ENCODE results near the gene ZNF19. TPM values are rescaled to one million over a fixed set of nuclear protein-coding genes. Genes with fewer than 3 reads are reported as not detected.
A peak's percentile ranks its signal among the peaks of the same experiment; 100 is the strongest.

ZNF19 gene
- total and polyA plus RNA-seq, 4 donors = 0.73 to 2.7 (median 1.9) TPM

DNA sequence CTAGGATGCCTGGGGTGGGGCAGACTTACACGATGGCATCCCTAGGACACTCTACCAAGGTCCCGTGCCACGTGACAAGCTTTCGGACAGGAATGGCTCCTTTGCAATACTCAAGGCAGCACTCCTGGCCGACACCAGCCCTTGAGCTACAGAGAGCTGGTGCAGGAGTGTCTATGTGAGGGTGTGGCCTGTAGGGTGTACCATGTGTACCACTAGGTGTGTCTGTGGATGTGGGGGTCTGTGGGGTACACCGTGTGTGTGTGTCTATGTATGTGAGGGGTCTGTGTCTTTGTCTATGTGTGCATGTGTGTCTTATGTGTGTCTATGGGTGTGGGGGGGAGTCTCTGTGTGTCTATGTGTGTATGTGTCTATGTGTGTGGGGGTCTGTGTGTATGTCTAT lies 45.4 kb downstream of the ZNF19 start:
- Histone ChIP-seq H3K36me3 (ENCODE audit: control insufficient read depth in 4 of 4, insufficient read depth in 3 of 4, low read depth in 1 of 4, low read length in 3 of 4) (peaks cover 0 to 10% (median 6%) of the 10 kb centered on the region in 4 donors), H3K27ac (ENCODE audit: low read depth in 1 of 2, low read length in 2 of 2) (no peak overlapping the region), H3K4me1 (ENCODE audit: control insufficient read depth in 4 of 4, insufficient read depth in 4 of 4, low read length in 3 of 4) (no peaks in the 10 kb centered on the region), H3K27me3 (ENCODE audit: control insufficient read depth in 4 of 4, insufficient read depth in 4 of 4, low read length in 3 of 4) (no peaks in the 10 kb centered on the region), H3K9me3 (ENCODE audit: control insufficient read depth in 4 of 4, low read length in 3 of 4) (peaks cover 31 to 59% (median 48%) of the 10 kb centered on the region in 4 donors), H3K9ac (ENCODE audit: low read depth in 1 of 2, low read length in 2 of 2) (no peak overlapping the region), H3K4me3 (ENCODE audit: low read depth in 1 of 3, low read length in 3 of 3) (no peak overlapping the region)
- 95% methylated on average over 6 of the region's 6 CpGs for WGBS
- TF ChIP-seq, protein P1, sequence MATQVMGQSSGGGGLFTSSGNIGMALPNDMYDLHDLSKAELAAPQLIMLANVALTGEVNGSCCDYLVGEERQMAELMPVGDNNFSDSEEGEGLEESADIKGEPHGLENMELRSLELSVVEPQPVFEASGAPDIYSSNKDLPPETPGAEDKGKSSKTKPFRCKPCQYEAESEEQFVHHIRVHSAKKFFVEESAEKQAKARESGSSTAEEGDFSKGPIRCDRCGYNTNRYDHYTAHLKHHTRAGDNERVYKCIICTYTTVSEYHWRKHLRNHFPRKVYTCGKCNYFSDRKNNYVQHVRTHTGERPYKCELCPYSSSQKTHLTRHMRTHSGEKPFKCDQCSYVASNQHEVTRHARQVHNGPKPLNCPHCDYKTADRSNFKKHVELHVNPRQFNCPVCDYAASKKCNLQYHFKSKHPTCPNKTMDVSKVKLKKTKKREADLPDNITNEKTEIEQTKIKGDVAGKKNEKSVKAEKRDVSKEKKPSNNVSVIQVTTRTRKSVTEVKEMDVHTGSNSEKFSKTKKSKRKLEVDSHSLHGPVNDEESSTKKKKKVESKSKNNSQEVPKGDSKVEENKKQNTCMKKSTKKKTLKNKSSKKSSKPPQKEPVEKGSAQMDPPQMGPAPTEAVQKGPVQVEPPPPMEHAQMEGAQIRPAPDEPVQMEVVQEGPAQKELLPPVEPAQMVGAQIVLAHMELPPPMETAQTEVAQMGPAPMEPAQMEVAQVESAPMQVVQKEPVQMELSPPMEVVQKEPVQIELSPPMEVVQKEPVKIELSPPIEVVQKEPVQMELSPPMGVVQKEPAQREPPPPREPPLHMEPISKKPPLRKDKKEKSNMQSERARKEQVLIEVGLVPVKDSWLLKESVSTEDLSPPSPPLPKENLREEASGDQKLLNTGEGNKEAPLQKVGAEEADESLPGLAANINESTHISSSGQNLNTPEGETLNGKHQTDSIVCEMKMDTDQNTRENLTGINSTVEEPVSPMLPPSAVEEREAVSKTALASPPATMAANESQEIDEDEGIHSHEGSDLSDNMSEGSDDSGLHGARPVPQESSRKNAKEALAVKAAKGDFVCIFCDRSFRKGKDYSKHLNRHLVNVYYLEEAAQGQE (IDR thresholded peaks at IDR 0.05) = no peak
- TF ChIP-seq FOXA1 (IDR thresholded peaks at IDR 0.05) (no peak), TAF1 (conservative IDR thresholded peaks at IDR 0.05) (no peak), RXRA (IDR thresholded peaks at IDR 0.05) (no peak), FOXA2 (IDR thresholded peaks at IDR 0.05) (no peak), JUND (IDR thresholded peaks at IDR 0.05) (no peak), RAD21 (IDR thresholded peaks at IDR 0.05) (no peak), SP1 (IDR thresholded peaks at IDR 0.05) (no peak), GABPA (IDR thresholded peaks at IDR 0.05 in 1 of 2, conservative IDR thresholded peaks at IDR 0.05 in 1 of 2) (no peak)
- TF ChIP-seq, protein P2, sequence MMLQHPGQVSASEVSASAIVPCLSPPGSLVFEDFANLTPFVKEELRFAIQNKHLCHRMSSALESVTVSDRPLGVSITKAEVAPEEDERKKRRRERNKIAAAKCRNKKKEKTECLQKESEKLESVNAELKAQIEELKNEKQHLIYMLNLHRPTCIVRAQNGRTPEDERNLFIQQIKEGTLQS (IDR thresholded peaks at IDR 0.05) = no peak
- TF ChIP-seq, protein P3, sequence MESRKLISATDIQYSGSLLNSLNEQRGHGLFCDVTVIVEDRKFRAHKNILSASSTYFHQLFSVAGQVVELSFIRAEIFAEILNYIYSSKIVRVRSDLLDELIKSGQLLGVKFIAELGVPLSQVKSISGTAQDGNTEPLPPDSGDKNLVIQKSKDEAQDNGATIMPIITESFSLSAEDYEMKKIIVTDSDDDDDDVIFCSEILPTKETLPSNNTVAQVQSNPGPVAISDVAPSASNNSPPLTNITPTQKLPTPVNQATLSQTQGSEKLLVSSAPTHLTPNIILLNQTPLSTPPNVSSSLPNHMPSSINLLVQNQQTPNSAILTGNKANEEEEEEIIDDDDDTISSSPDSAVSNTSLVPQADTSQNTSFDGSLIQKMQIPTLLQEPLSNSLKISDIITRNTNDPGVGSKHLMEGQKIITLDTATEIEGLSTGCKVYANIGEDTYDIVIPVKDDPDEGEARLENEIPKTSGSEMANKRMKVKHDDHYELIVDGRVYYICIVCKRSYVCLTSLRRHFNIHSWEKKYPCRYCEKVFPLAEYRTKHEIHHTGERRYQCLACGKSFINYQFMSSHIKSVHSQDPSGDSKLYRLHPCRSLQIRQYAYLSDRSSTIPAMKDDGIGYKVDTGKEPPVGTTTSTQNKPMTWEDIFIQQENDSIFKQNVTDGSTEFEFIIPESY (IDR thresholded peaks at IDR 0.05) = no peak
- DNase-seq (ENCODE audit: low spot score) = no peak

DNA sequence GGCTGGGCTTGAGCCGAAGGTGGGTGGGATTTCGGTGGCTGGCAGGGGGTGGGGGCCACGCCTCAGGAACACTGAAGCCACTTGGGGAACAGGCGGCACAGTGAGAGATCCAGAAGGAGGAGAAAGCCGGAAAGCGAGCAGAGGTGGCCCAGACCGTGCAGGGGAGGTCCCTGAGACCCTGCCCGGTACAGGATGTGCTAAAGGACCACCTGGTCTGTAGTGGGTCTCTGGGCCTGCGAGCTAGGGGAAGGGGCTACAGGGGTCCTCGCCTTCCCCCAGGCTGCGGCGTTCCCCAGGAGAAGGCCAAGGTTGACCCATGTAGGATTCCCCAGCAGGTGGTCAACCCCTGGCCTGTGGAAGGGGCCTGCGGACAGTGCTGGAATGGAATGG lies 47.1 kb downstream of the ZNF19 start, which contains the start of gene TLE7:
Gene TLE7 (minus strand): TSS at position 4 of the 390 bp plus-strand sequence. CDS start 8,730 bp downstream, outside the sequence.
- Histone ChIP-seq H3K4me3 (ENCODE audit: low read depth in 1 of 3, low read length in 3 of 3) (peak within 1 kb of the TSS in 1 of 3 donors; percentile 20), H3K27ac (ENCODE audit: low read depth in 1 of 2, low read length in 2 of 2) (no peak within 1 kb of the TSS), H3K9me3 (ENCODE audit: control insufficient read depth in 4 of 4, low read length in 3 of 4) (peaks cover 22 to 42% (median 36%) of the 10 kb centered on the region in 4 donors), H3K9ac (ENCODE audit: low read depth in 1 of 2, low read length in 2 of 2) (no peak within 1 kb of the TSS), H3K27me3 (ENCODE audit: control insufficient read depth in 4 of 4, insufficient read depth in 4 of 4, low read length in 3 of 4) (no peaks in the 10 kb centered on the region), H3K36me3 (ENCODE audit: control insufficient read depth in 4 of 4, insufficient read depth in 3 of 4, low read depth in 1 of 4, low read length in 3 of 4) (no peaks in the 10 kb centered on the region), H3K4me1 (ENCODE audit: control insufficient read depth in 4 of 4, insufficient read depth in 4 of 4, low read length in 3 of 4) (no peaks in the 10 kb centered on the region)
- TF ChIP-seq JUND (IDR thresholded peaks at IDR 0.05) (no peak), GABPA (IDR thresholded peaks at IDR 0.05 in 1 of 2, conservative IDR thresholded peaks at IDR 0.05 in 1 of 2) (no peak), FOXA1 (IDR thresholded peaks at IDR 0.05) (no peak), HNF4G (IDR thresholded peaks at IDR 0.05) (no peak), TAF1 (conservative IDR thresholded peaks at IDR 0.05) (no peak), HNF4A (conservative IDR thresholded peaks at IDR 0.05) (no peak), SP1 (IDR thresholded peaks at IDR 0.05) (no peak), EGR1 (IDR thresholded peaks at IDR 0.05; ENCODE audit: low read depth in 2 of 2) (no peak)
- TF ChIP-seq, protein P2 (IDR thresholded peaks at IDR 0.05) = no peak
- no peak for DNase-seq (ENCODE audit: low spot score)
- WGBS = 84% methylated on average over 13 of the region's 13 CpGs

All from liver (tissue), 9 donors.